IPS-20b (cell line): ENCODE data around the gene TEK.
"Not testable (repeated sequence)": the region's sequence is repeated elsewhere in the genome, so short reads cannot be mapped to it uniquely, and the experiment has no call there.

Experiments used
- H3K27ac ChIP-seq: one replicate; pipeline ENCODE4 v1.5.1; 2013; ENCODE audit warnings: low read length
- H3K27me3 ChIP-seq: 2 replicates; pipeline ENCODE4 v1.6.1; 2013; ENCODE audit warnings: mild to moderate bottlenecking, low read length, inconsistent platforms; ENCODE audit not compliant: insufficient read depth
- H3K36me3 ChIP-seq: 2 replicates; pipeline ENCODE4 v1.6.1; 2013; ENCODE audit warnings: low read depth, mild to moderate bottlenecking, inconsistent platforms, low read length, moderate library complexity; ENCODE audit not compliant: insufficient read depth
- H3K4me1 ChIP-seq: 2 replicates; pipeline ENCODE4 v1.6.1; 2013; ENCODE audit warnings: mild to moderate bottlenecking, control low read depth, inconsistent platforms, low read length, moderate library complexity; ENCODE audit not compliant: insufficient read depth
- H3K4me3 ChIP-seq: 2 replicates; pipeline ENCODE4 v1.5.1; 2013; ENCODE audit warnings: mild to moderate bottlenecking, low read length, inconsistent platforms
- H3K9ac ChIP-seq: 2 replicates; pipeline ENCODE4 v1.6.1; 2013; ENCODE audit warnings: low read depth, mild to moderate bottlenecking, inconsistent platforms, low read length, moderate library complexity
- H3K9me3 ChIP-seq: 2 replicates; pipeline ENCODE4 v1.6.1; 2013; ENCODE audit warnings: mild to moderate bottlenecking, low read depth, low read length, inconsistent platforms; ENCODE audit not compliant: insufficient read depth

The TEK gene

GRCh38 chr9:27202056-27202455 is 93.0 kb downstream of the TEK start:
- H3K9ac ChIP-seq: no peak overlapping the region
- peaks cover 12% of the 10 kb centered on the region; the same call in 1 of the 2 replicates for H3K36me3 ChIP-seq
- no peaks in the 10 kb centered on the region for H3K9me3 ChIP-seq
- no peak overlapping the region for H3K4me3 ChIP-seq
- H3K27me3 ChIP-seq: no peaks in the 10 kb centered on the region
- no peaks in the 10 kb centered on the region for H3K4me1 ChIP-seq
- no peak overlapping the region for H3K27ac ChIP-seq

DNA sequence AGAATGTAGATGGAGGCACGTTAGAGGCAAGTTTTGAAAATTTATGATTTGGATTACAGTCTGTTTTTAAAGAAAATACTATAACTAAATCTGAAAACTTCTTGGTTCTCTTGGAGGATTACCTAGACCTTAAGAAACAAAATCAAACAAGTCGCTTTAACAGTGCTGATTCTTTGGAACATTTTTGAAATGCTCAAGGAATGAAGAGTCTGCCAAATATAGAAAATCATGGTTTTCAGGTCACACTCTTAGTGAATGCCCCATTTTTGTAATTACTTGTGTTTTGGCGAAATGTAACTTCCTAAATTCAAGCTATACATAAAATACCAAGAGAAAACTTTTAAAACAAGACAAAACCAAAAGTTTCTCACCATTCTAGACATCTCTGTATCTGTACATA is 94.8 kb downstream of the TEK start:
- H3K36me3 ChIP-seq: peaks cover 5% of the 10 kb centered on the region; the same call in 1 of the 2 replicates
- no peaks in the 10 kb centered on the region for H3K27me3 ChIP-seq
- no peak overlapping the region for H3K4me3 ChIP-seq
- no peaks in the 10 kb centered on the region for H3K9me3 ChIP-seq
- H3K27ac ChIP-seq: no peak overlapping the region
- H3K4me1 ChIP-seq: no peaks in the 10 kb centered on the region
- H3K9ac ChIP-seq: no peak overlapping the region

GRCh38 chr9:27204578-27204977 is 95.6 kb downstream of the TEK start:
- Histone ChIP-seq H3K4me3 (no peak overlapping the region), H3K27ac (no peak overlapping the region), H3K4me1 (no peaks in the 10 kb centered on the region), H3K9ac (no peak overlapping the region), H3K36me3 (peaks cover 5% of the 10 kb centered on the region; the same call in 1 of the 2 replicates), H3K27me3 (no peaks in the 10 kb centered on the region), H3K9me3 (no peaks in the 10 kb centered on the region)

DNA sequence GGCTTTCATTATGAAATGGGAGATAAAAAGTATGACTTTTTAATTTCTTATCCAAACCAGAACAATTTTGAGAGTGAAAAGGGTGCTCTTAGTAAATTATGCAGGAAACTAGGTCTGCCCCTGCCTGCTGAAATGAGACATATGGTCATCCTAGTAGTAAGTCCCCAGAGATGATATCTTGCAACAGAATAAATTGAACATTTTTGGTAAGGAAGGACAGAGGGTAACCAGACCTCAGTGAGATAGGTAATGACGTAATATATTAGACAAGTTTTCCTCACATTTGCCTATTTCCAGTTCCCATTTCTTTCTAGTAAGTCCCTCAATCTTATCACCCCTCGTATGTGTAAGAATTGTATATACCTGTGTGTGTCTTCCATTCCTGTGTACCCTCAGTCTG is 96.2 kb downstream of the TEK start:
- no peaks in the 10 kb centered on the region for H3K9me3 ChIP-seq
- no peak overlapping the region for H3K9ac ChIP-seq
- H3K27me3 ChIP-seq: no peaks in the 10 kb centered on the region
- no peak overlapping the region for H3K27ac ChIP-seq
- no peaks in the 10 kb centered on the region for H3K4me1 ChIP-seq
- peaks cover 5% of the 10 kb centered on the region; the same call in 1 of the 2 replicates for H3K36me3 ChIP-seq
- H3K4me3 ChIP-seq: no peak overlapping the region

GRCh38 chr9:27206041-27206440 is 97.0 kb downstream of the TEK start:
- H3K4me1 ChIP-seq: no peaks in the 10 kb centered on the region
- no peak overlapping the region for H3K4me3 ChIP-seq
- H3K27me3 ChIP-seq: no peaks in the 10 kb centered on the region
- peaks cover 5% of the 10 kb centered on the region; the same call in 1 of the 2 replicates for H3K36me3 ChIP-seq
- H3K27ac ChIP-seq: no peak overlapping the region
- no peaks in the 10 kb centered on the region for H3K9me3 ChIP-seq
- H3K9ac ChIP-seq: no peak overlapping the region

DNA sequence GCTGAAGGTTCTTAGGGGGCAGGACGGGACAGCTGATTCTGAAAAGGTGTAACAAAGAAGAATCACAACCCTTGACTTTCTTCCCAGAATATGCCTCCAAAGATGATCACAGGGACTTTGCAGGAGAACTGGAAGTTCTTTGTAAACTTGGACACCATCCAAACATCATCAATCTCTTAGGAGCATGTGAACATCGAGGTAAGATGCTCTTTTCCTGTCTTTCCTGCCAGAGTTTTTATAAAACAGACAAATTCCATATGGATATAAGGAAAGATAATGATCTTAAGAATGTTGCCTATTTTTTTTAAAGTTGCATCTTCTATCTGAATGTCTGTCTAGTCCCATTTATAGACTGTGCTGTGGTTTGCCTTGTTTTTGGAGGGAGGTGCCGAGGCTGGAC is 100.0 kb downstream of the TEK start:
- H3K36me3 ChIP-seq: no peaks in the 10 kb centered on the region; the same call in 1 of the 2 replicates

DNA sequence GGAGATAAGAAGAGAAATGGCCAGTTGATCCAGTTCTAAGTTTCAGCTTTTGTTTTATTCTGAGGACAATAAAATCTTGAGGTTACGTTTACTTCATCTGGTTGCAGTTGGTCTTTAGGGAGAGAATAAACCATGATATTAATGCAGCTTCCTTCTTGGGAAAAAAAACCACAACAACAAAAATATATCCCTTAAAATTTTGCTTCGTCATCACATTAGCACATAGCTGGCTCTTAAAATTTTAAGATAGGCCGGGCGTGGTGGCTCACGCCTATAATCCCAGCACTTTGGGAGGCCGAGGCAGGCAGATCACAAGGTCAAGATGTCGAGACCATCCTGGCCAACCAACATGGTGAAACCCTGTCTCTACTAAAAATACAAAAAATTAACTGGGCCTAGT is 101.6 kb downstream of the TEK start:
- H3K27me3 ChIP-seq: no peaks in the 10 kb centered on the region
- H3K9me3 ChIP-seq: no peaks in the 10 kb centered on the region
- no peaks in the 10 kb centered on the region; the same call in 1 of the 2 replicates for H3K36me3 ChIP-seq
- no peak overlapping the region for H3K4me3 ChIP-seq
- no peak overlapping the region for H3K27ac ChIP-seq
- no peak overlapping the region for H3K9ac ChIP-seq
- H3K4me1 ChIP-seq: no peaks in the 10 kb centered on the region

More for the DNA sequence above, 100.0 kb downstream of the TEK start:
- no peak overlapping the region for H3K9ac ChIP-seq
- H3K27me3 ChIP-seq: no peaks in the 10 kb centered on the region
- no peak overlapping the region for H3K4me3 ChIP-seq
- no peaks in the 10 kb centered on the region for H3K4me1 ChIP-seq
- H3K27ac ChIP-seq: no peak overlapping the region
- H3K9me3 ChIP-seq: no peaks in the 10 kb centered on the region

DNA sequence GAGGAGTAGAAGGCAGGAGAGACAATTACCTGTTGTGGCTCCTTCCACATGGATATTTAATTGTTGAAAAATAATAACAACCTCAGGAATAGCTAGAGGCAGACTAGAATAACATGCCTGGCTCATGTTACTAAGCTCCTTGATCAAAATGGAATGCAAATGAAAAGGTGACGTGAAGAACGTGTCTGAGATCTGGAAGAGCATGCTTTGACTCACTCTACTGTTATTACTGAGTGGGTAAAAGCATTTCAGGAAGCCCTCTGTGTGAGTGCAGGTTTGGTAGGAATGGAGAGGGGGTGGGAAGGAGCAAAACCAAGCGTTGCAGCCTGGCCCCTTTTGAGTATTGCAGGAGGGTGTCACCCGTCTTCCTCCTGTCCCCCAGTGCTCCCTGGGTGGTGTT is 103.2 kb downstream of the TEK start:
- Histone ChIP-seq H3K4me1 (no peaks in the 10 kb centered on the region), H3K9me3 (no peaks in the 10 kb centered on the region), H3K9ac (no peak overlapping the region), H3K27ac (no peak overlapping the region), H3K4me3 (no peak overlapping the region), H3K36me3 (no peaks in the 10 kb centered on the region; the same call in 1 of the 2 replicates), H3K27me3 (no peaks in the 10 kb centered on the region)

DNA sequence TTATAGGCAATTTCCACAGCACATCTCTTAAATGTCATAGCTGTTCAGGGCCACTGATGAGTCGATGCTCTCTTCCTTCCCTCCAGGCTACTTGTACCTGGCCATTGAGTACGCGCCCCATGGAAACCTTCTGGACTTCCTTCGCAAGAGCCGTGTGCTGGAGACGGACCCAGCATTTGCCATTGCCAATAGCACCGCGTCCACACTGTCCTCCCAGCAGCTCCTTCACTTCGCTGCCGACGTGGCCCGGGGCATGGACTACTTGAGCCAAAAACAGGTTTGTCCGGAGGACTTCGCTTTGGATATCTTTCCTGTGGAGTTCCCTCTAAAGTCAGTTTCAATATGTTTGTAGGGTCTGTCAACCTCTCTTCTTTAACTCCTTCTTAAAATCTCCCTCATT is 103.6 kb downstream of the TEK start:
- no peak overlapping the region for H3K27ac ChIP-seq
- H3K36me3 ChIP-seq: no peaks in the 10 kb centered on the region; the same call in 1 of the 2 replicates
- no peak overlapping the region for H3K9ac ChIP-seq
- no peaks in the 10 kb centered on the region for H3K27me3 ChIP-seq
- H3K4me1 ChIP-seq: no peaks in the 10 kb centered on the region
- H3K4me3 ChIP-seq: no peak overlapping the region
- H3K9me3 ChIP-seq: no peaks in the 10 kb centered on the region

GRCh38 chr9:27227192-27227591 is 118.2 kb downstream of the TEK start:
- Histone ChIP-seq H3K9ac (no peak overlapping the region), H3K4me3 (no peak overlapping the region), H3K36me3 (no peaks in the 10 kb centered on the region; the same call in 1 of the 2 replicates), H3K27ac (no peak overlapping the region), H3K4me1 (no peaks in the 10 kb centered on the region), H3K9me3 (no peaks in the 10 kb centered on the region; the same call in 1 of the 2 replicates), H3K27me3 (no peaks in the 10 kb centered on the region)

DNA sequence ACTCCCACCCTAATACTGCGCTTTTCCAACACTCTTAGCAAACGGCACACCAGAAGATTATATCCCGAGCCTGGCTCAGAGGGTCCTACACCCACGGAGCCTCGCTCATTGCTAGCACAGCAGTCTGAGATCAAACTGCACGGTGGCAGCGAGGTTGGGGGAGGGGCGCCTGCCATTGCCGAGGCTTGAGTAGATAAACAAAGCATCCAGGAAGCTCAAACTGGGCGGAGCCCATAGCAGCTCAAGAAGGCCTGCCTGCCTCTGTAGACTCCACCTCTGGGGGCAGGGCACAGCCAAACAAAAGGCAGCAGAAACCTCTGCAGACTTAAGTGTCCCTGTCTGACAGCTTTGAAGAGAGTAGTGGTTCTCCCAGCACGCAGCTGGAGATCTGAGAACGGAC is 130.6 kb downstream of the TEK start:
- H3K4me3 ChIP-seq, H3K9ac ChIP-seq, H3K36me3 ChIP-seq, H3K27ac ChIP-seq, H3K4me1 ChIP-seq, H3K27me3 ChIP-seq: not testable (repeated sequence)
- peaks cover 27% of the 10 kb centered on the region for H3K9me3 ChIP-seq

DNA sequence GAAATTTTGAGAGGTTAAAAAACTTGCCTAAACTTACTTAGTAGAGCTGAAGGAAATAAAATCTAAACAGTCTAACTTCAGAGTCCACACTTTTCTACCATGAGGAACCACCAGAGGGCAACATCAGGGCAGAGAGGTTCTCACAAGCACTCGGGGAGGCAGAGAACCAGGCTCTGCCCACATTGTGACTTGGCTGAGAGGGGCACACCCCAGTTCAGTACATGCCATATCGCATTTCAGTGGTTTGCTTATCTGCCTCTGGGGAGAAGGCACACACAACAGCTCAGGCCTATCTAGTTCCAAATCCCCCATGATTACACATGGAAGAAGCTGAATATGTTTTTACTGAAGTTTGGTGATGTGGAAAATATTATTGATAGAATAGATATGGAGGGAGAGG is 138.7 kb downstream of the TEK start:
- no peak overlapping the region for H3K9ac ChIP-seq
- H3K27me3 ChIP-seq: no peaks in the 10 kb centered on the region
- H3K4me3 ChIP-seq: no peak overlapping the region
- no peaks in the 10 kb centered on the region for H3K4me1 ChIP-seq
- no peaks in the 10 kb centered on the region for H3K36me3 ChIP-seq
- H3K9me3 ChIP-seq: no peaks in the 10 kb centered on the region
- no peak overlapping the region for H3K27ac ChIP-seq
